ENCODE data around the gene TMEM14C.

TMEM14C gene

DNA sequence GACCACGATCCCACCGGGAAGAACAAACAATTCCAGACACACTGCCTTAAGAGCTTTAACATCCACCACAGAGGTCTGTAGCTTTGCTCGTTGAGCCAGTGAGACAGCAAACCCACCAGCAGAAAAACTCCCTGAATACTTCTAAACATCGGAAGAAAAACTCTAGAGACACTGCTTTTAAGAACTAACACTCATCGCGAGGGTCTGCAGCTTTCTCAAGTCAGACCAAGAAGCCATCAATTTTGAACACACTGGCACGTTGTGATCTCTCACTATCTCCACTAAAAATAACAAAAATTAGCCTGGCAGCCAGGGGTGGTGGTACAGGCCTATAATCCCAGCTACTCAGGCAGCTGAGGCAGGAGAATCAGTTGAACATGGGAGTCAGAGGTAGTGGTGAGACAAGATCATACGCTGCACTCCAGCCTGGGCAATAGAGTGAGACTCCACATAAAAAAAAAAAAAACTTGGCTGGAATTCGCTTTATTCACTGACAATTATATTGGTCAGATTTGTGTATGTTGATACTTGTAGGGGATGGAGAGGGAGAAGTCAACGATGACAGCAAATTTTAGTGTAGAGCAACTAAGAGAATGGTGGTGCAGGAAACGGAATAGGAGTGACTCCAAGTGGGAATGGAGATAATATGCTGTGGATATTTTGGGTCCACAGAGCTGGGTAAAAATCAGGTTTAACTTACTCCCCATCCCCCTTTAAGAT is 860 bp upstream of the TMEM14C start:
- Histone ChIP-seq H3K27me3 (ENCODE audit: insufficient read depth, low read length, poor library complexity, severe bottlenecking) (no peaks in the 10 kb centered on the region), H3K4me1 (ENCODE audit: insufficient read depth, low read length, poor library complexity, severe bottlenecking) (peaks cover 31% of the 10 kb centered on the region), H3K79me2 (ENCODE audit: insufficient read depth, low read length) (peaks cover 26% of the 10 kb centered on the region), H3K36me3 (ENCODE audit: insufficient read depth, low read length) (no peaks in the 10 kb centered on the region), H3K9ac (ENCODE audit: low read depth, low read length, poor library complexity, severe bottlenecking) (peak overlapping the region; percentile 82), H2AFZ (ENCODE audit: low read length) (peak overlapping the region; percentile 92), H4K20me1 (ENCODE audit: insufficient read depth, low read length, poor library complexity, severe bottlenecking) (no peaks in the 10 kb centered on the region), H3K4me2 (ENCODE audit: low read depth, low read length, poor library complexity, severe bottlenecking) (peak overlapping the region; percentile 90), H3F3A (ENCODE audit: low read depth) (no peaks in the 10 kb centered on the region), H3K4me3 (ENCODE audit: low read length, poor library complexity, severe bottlenecking) (peak overlapping the region; percentile 87), H3K9me3 (ENCODE audit: insufficient read depth, low read depth, low read length) (no peaks in the 10 kb centered on the region), H3K9me2 (replicated peaks; ENCODE audit: low read depth, low read length) (no peaks in the 10 kb centered on the region)
- TF ChIP-seq EZH2phosphoT487 (IDR thresholded peaks at IDR 0.05; ENCODE audit: borderline replicate concordance) = no peak
- TF ChIP-seq, protein P1, sequence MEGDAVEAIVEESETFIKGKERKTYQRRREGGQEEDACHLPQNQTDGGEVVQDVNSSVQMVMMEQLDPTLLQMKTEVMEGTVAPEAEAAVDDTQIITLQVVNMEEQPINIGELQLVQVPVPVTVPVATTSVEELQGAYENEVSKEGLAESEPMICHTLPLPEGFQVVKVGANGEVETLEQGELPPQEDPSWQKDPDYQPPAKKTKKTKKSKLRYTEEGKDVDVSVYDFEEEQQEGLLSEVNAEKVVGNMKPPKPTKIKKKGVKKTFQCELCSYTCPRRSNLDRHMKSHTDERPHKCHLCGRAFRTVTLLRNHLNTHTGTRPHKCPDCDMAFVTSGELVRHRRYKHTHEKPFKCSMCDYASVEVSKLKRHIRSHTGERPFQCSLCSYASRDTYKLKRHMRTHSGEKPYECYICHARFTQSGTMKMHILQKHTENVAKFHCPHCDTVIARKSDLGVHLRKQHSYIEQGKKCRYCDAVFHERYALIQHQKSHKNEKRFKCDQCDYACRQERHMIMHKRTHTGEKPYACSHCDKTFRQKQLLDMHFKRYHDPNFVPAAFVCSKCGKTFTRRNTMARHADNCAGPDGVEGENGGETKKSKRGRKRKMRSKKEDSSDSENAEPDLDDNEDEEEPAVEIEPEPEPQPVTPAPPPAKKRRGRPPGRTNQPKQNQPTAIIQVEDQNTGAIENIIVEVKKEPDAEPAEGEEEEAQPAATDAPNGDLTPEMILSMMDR (conservative IDR thresholded peaks at IDR 0.05; ENCODE audit: low read length) = no peak

DNA sequence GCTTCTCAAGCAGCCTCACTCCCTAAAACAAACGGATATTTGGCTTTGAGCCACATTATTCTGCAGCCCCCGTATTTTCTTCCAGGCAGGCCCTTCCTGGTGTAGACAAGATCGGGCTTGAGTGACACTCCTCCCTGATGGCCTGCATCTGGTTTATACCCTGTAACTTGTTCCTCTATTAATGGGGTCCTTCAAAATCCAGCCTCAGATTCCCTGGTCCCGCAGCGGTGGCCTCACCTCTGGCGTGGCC is 375 bp upstream of the TMEM14C start:
- peak overlapping the region; percentile 92 for H2AFZ ChIP-seq (ENCODE audit: low read length)
- H3F3A ChIP-seq (ENCODE audit: low read depth) = no peaks in the 10 kb centered on the region
- no peaks in the 10 kb centered on the region for H3K27me3 ChIP-seq (ENCODE audit: insufficient read depth, low read length, poor library complexity, severe bottlenecking)
- H3K9me3 ChIP-seq (ENCODE audit: insufficient read depth, low read depth, low read length) = no peaks in the 10 kb centered on the region
- H3K4me1 ChIP-seq (ENCODE audit: insufficient read depth, low read length, poor library complexity, severe bottlenecking) = peaks cover 31% of the 10 kb centered on the region
- H3K9ac ChIP-seq (ENCODE audit: low read depth, low read length, poor library complexity, severe bottlenecking) = peak overlapping the region; percentile 82
- peak overlapping the region; percentile 90 for H3K4me2 ChIP-seq (ENCODE audit: low read depth, low read length, poor library complexity, severe bottlenecking)
- TF ChIP-seq EZH2phosphoT487 (IDR thresholded peaks at IDR 0.05; ENCODE audit: borderline replicate concordance) = no peak
- no peaks in the 10 kb centered on the region for H4K20me1 ChIP-seq (ENCODE audit: insufficient read depth, low read length, poor library complexity, severe bottlenecking)
- H3K36me3 ChIP-seq (ENCODE audit: insufficient read depth, low read length) = no peaks in the 10 kb centered on the region
- H3K4me3 ChIP-seq (ENCODE audit: low read length, poor library complexity, severe bottlenecking) = peak overlapping the region; percentile 87
- H3K9me2 ChIP-seq (replicated peaks; ENCODE audit: low read depth, low read length) = no peaks in the 10 kb centered on the region
- peaks cover 26% of the 10 kb centered on the region for H3K79me2 ChIP-seq (ENCODE audit: insufficient read depth, low read length)

DNA sequence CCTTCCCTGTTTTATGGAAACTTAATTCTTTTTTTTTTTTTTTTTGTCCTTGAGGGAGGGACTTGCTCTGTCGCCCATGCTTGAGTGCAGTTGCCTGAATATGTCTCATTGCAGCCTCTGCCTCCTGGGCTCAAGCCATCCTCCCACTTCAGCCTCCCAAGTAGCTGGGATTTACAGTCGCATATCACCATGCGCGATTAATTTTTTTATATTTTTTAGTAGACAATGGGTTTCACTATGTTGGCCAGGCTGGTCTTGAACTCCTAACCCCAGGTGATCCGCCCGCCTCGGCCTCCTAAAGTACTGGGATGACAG is 654 bp downstream of the TMEM14C start:
- H3K27me3 ChIP-seq (ENCODE audit: insufficient read depth, low read length, poor library complexity, severe bottlenecking) = no peaks in the 10 kb centered on the region
- TF ChIP-seq, protein P1 (conservative IDR thresholded peaks at IDR 0.05; ENCODE audit: low read length) = no peak
- no peak for TF ChIP-seq EZH2phosphoT487 (IDR thresholded peaks at IDR 0.05; ENCODE audit: borderline replicate concordance)
- no peaks in the 10 kb centered on the region for H4K20me1 ChIP-seq (ENCODE audit: insufficient read depth, low read length, poor library complexity, severe bottlenecking)
- peak overlapping the region; percentile 87 for H3K4me3 ChIP-seq (ENCODE audit: low read length, poor library complexity, severe bottlenecking)
- H2AFZ ChIP-seq (ENCODE audit: low read length) = peak overlapping the region; percentile 92; the same call in 1 of the 2 replicates
- peaks cover 31% of the 10 kb centered on the region for H3K4me1 ChIP-seq (ENCODE audit: insufficient read depth, low read length, poor library complexity, severe bottlenecking)
- no peaks in the 10 kb centered on the region for H3F3A ChIP-seq (ENCODE audit: low read depth)
- H3K9ac ChIP-seq (ENCODE audit: low read depth, low read length, poor library complexity, severe bottlenecking) = peak overlapping the region; percentile 82
- peaks cover 26% of the 10 kb centered on the region for H3K79me2 ChIP-seq (ENCODE audit: insufficient read depth, low read length)
- no peaks in the 10 kb centered on the region for H3K9me3 ChIP-seq (ENCODE audit: insufficient read depth, low read depth, low read length)
- H3K4me2 ChIP-seq (ENCODE audit: low read depth, low read length, poor library complexity, severe bottlenecking) = peak overlapping the region; percentile 90
- H3K36me3 ChIP-seq (ENCODE audit: insufficient read depth, low read length) = no peaks in the 10 kb centered on the region
- H3K9me2 ChIP-seq (replicated peaks; ENCODE audit: low read depth, low read length) = no peaks in the 10 kb centered on the region

DNA sequence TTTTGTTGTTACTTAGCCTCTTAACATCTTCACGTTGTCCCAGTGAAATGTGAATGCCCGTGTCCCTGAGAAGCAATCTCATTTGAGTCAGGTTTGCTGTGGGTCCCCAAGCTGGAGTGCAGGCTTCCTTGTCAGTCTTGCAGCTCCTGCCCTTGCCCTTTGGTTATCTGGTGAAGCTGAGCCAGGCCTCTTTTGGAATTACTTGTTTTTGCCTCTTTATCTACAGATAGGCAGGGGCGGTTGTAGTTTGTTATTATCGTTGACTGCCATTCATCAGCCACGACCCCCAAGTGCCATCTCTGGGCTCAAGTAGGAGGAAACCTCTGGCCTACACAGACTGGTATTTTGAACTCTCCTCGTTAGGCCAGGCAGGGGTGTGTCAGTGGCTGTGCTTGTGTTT is 2.2 kb downstream of the TMEM14C start:
- Histone ChIP-seq H3K79me2 (ENCODE audit: insufficient read depth, low read length) (peaks cover 26% of the 10 kb centered on the region), H4K20me1 (ENCODE audit: insufficient read depth, low read length, poor library complexity, severe bottlenecking) (no peaks in the 10 kb centered on the region), H2AFZ (ENCODE audit: low read length) (no peak overlapping the region), H3K9me2 (replicated peaks; ENCODE audit: low read depth, low read length) (no peaks in the 10 kb centered on the region), H3K9ac (ENCODE audit: low read depth, low read length, poor library complexity, severe bottlenecking) (peak overlapping the region; percentile 82), H3K36me3 (ENCODE audit: insufficient read depth, low read length) (no peaks in the 10 kb centered on the region), H3F3A (ENCODE audit: low read depth) (no peaks in the 10 kb centered on the region), H3K4me2 (ENCODE audit: low read depth, low read length, poor library complexity, severe bottlenecking) (peak overlapping the region; percentile 90), H3K27me3 (ENCODE audit: insufficient read depth, low read length, poor library complexity, severe bottlenecking) (no peaks in the 10 kb centered on the region), H3K4me3 (ENCODE audit: low read length, poor library complexity, severe bottlenecking) (peak overlapping the region; percentile 87), H3K4me1 (ENCODE audit: insufficient read depth, low read length, poor library complexity, severe bottlenecking) (peaks cover 25% of the 10 kb centered on the region), H3K9me3 (ENCODE audit: insufficient read depth, low read depth, low read length) (no peaks in the 10 kb centered on the region)
- TF ChIP-seq, protein P1 (conservative IDR thresholded peaks at IDR 0.05; ENCODE audit: low read length) = no peak
- no peak for TF ChIP-seq EZH2phosphoT487 (IDR thresholded peaks at IDR 0.05; ENCODE audit: borderline replicate concordance)

All from Loucy (cell line).